Esophagus squamous epithelium (tissue), 4 donors: ENCODE data around the gene PI4K2A.

Source experiments
- CTCF ChIP-seq, 6 experiments: fragments of 450-650 bp in 4 of 6; fragments of 200-600 bp in 2 of 6; sonication (generic) in 2 of 6; IDR thresholded peaks; one replicate each; pipeline ENCODE4 v1.5.1; 2016 to 2019; ENCODE audit warnings: antibody characterized with exemption in 6 of 6, mild to moderate bottlenecking in 4 of 6, moderate library complexity in 4 of 6
- POLR2A ChIP-seq, 4 donors: fragments of 450-650 bp; IDR thresholded peaks; one replicate each; pipeline ENCODE4 v1.6.1; 2017; ENCODE audit warnings: antibody characterized with exemption in 4 of 4, mild to moderate bottlenecking in 4 of 4, moderate library complexity in 3 of 4

DNA sequence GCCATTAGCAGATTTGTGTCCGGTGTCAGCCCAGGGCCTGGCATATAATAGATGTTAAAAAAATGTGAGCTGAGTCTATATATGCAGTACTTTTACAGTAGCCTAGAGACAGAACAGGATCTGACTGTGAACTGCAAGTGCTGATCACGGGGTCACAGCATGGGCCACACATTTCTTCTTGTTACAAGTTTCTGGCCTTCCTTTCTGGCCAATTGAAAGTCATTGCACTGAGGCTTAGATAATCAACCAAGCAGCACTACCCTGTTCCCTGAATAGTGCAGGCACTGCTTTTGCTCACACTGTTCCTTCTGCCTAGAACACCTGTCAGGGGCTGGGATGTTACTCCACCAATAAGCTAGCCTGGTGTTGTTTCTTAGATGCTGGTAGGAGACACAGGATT, 67.7 kb downstream of the PI4K2A start:
- TF ChIP-seq CTCF (IDR thresholded peaks at IDR 0.05) (no peak), POLR2A (IDR thresholded peaks at IDR 0.05) (no peak)
